Thymus (tissue), 11 donors: Measurements from ENCODE around the gene CTNNA2. TPM values are rescaled to one million over a fixed set of nuclear protein-coding genes. Genes with fewer than 3 reads are reported as not detected.
"Not testable (repeated sequence)": the region's sequence is repeated elsewhere in the genome, so short reads cannot be mapped to it uniquely, and the experiment has no call there.

Experiments
- DNase-seq, 9 donors: peaks; one replicate each; pipeline ENCODE4 v3.0.0-alpha.2; 2013; ENCODE audit warnings: low spot score in 9 of 9, low read depth in 6 of 9, missing footprints in 1 of 9
- H3K27ac ChIP-seq, 2 donors: one replicate each; pipeline ENCODE4 v1.5.1; 2013; ENCODE audit warnings: control low read depth in 1 of 2, low read depth in 1 of 2, low read length in 1 of 2, mild to moderate bottlenecking in 1 of 2, moderate library complexity in 1 of 2
- H3K27me3 ChIP-seq, 2 donors: one replicate each; pipeline ENCODE4 v1.5.1; 2013; ENCODE audit warnings: low read length in 1 of 2; ENCODE audit not compliant: control insufficient read depth in 2 of 2, insufficient read depth in 1 of 2
- H3K36me3 ChIP-seq, 2 donors: one replicate each; pipeline ENCODE4 v1.5.1; 2013; ENCODE audit warnings: low read length in 1 of 2, mild to moderate bottlenecking in 1 of 2, moderate library complexity in 1 of 2; ENCODE audit not compliant: control insufficient read depth in 2 of 2, insufficient read depth in 2 of 2
- H3K4me1 ChIP-seq, 2 donors: one replicate each; pipeline ENCODE4 v1.5.1; 2013; ENCODE audit warnings: low read length in 2 of 2; ENCODE audit not compliant: control insufficient read depth in 2 of 2, insufficient read depth in 2 of 2
- H3K4me3 ChIP-seq, 2 donors: one replicate each; pipeline ENCODE4 v1.5.1; 2013; ENCODE audit warnings: low read length in 2 of 2, control low read depth in 1 of 2, mild to moderate bottlenecking in 1 of 2
- H3K9me3 ChIP-seq, 2 donors: one replicate each; pipeline ENCODE4 v1.5.1; 2013; ENCODE audit warnings: low read length in 1 of 2, mild to moderate bottlenecking in 1 of 2; ENCODE audit not compliant: control insufficient read depth in 2 of 2, insufficient read depth in 1 of 2
- WGBS: extraction: QIAGEN DNeasy Blood & Tissue Kit; methylation state at CpG from one replicate; pipeline ENCODE4 v1.1.7; 2013; 5-methylcytosine and 5-hydroxymethylcytosine counted together
- polyA plus RNA-seq: library from polyadenylated mRNA; stranded (reverse); fragments of 200-250 nt; gene quantifications from one replicate; pipeline ENCODE4 v1.2.3, GENCODE V29; 2013
- total RNA-seq: library from RNA; stranded (reverse); fragments of 120-200 nt; gene quantifications from one replicate; pipeline ENCODE4 v1.2.4, GENCODE V29; 2013
- donor health status: healthy.

The CTNNA2 gene
- total and polyA plus RNA-seq, 2 donors: 0.16 to 0.19 TPM

DNA sequence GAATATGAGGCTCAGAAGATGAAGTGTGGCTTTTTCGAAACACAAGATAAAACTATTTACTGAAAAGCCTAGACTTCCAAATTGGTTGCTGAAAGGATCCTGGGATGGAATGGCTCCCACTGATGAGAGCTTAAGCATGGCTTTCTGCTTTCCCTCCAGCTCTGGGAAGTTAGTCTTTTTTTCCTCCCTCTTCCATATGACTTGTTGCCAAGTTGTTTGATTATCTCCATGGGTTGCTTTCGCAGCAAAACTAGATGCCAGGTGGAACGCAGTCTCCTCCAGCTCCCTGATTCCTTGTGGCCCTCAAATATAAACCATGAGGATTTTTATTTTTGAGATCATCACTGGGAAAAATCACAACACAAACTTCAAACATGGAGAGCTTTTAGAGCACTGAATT, 515.2 kb downstream of the CTNNA2 start:
- no peak for DNase-seq
- 97% methylated on average over 3 of the region's 3 CpGs for WGBS

DNA sequence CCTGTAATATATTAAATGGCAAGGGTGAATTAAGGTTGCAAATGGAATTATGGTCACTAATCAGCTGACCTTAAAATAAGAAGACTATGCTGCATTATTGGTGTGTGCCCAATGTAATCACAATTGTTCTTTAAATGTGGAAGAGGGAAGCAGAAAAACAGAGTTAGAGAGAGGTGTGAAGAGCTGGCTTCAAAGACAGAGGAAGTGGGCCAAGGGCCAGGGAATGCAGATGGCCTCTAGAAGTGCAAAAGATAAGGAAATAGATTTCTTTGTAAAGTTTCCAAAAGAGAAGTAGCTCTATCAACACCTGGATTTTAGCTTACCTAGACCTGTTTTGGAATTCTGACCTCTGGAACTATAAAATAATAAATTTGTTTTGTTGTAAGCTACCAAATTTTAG, 515.7 kb downstream of the CTNNA2 start:
- DNase-seq: no peak
- Histone ChIP-seq H3K4me3 (no peak overlapping the region), H3K36me3 (no peaks in the 10 kb centered on the region), H3K27me3 (no peaks in the 10 kb centered on the region), H3K27ac (no peak overlapping the region), H3K4me1 (no peaks in the 10 kb centered on the region), H3K9me3 (no peaks in the 10 kb centered on the region)

More for the DNA sequence above, 515.2 kb downstream of the CTNNA2 start:
- no peaks in the 10 kb centered on the region for H3K4me1 ChIP-seq
- no peak overlapping the region for H3K4me3 ChIP-seq
- no peaks in the 10 kb centered on the region for H3K27me3 ChIP-seq
- no peaks in the 10 kb centered on the region for H3K36me3 ChIP-seq
- no peak overlapping the region for H3K27ac ChIP-seq
- no peaks in the 10 kb centered on the region for H3K9me3 ChIP-seq

DNA sequence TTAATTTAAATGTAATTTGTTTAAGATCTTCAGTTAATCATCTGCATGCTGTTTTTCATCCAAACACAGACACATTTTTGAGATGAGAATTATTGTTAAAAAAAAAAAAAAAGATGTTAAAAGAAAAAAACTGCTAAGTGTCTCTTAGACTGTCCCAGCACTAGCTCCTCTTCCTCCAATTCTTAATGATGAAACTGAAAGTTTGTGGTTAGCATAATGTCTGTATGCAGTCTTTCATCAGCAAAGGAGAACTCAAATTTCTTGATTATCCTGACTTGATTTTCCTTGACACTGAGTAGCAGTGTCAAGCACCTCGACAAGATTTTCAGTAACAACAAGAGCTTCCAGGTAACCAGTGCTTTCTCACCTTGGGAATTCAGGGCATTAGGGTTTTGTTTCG, 517.3 kb downstream of the CTNNA2 start:
- Histone ChIP-seq H3K27ac (no peak overlapping the region), H3K36me3 (no peaks in the 10 kb centered on the region), H3K27me3 (no peaks in the 10 kb centered on the region), H3K4me3 (no peak overlapping the region), H3K4me1 (no peaks in the 10 kb centered on the region), H3K9me3 (no peaks in the 10 kb centered on the region)
- 86% methylated on average over 2 of the region's 2 CpGs for WGBS
- DNase-seq: no peak

DNA sequence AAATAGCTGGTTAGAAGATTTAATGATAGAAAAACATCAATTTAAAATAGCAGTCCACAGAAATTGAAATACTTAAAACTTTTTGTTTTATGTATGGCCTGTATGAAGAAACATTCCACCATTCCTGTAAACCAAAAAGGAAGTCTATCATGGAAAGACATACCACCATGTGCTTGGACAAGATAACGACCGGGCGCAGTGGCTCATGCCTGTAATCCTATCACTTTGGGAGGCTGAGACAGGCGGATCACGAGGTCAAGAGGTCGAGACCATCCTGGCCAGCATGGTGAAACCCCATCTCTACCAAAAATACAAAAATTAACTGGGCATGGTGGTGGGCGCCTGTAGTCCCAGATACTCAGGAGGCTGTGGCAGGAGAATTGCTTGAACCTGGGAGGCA, 519.8 kb downstream of the CTNNA2 start:
- H3K9me3 ChIP-seq, H3K4me1 ChIP-seq, H3K27ac ChIP-seq, H3K36me3 ChIP-seq, H3K27me3 ChIP-seq, H3K4me3 ChIP-seq, DNase-seq: not testable (repeated sequence)
- WGBS: 93% methylated on average over 7 of the region's 7 CpGs

DNA sequence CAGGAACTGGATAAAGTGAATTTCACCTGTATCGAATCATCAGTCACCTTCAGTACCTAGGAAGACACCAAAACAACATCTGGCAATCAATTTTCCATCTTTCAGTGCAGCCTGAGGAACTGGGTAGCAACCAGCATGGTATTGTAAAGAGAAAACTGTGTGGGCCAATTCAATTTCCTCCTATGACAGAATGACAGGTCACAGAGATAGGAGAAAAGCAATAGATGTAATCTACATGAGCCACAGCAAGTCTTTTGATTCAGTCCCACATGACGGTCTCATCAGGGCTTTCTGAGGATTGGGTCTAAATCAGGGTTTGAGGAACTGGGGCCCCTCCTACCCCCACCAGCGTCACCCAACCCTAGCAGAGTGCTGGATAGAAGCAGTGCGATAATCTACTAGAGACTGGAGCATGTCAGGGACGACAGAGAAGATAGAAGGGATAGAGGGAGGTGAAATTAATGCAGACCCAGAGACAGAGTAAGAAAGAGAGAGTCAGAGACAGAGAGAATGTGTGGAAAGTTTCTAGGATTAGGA, 523.0 kb downstream of the CTNNA2 start:
- Histone ChIP-seq H3K36me3 (no peaks in the 10 kb centered on the region), H3K27ac (no peak overlapping the region), H3K27me3 (no peaks in the 10 kb centered on the region), H3K4me1 (no peaks in the 10 kb centered on the region), H3K4me3 (no peak overlapping the region), H3K9me3 (no peaks in the 10 kb centered on the region)
- WGBS: 81% methylated on average over 5 of the region's 5 CpGs
- no peak for DNase-seq

DNA sequence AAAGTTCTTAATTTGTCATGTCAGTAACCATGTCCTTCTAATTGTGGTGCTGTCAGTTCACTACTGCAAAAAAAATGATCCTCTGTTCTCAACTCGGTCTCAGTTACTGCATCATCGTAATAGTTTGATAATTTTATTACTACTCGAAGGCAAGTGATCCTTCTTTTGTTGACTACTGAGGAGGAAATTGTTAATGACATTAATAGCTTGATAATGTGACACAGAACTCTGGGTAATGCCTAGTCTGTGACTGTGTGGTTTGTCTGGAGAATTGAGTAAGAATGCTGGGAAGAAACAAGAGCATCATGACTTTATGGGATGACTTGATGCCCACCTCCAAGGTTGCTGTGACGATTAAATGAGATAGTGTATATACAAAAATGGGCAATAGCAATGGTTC, 524.5 kb downstream of the CTNNA2 start:
- H3K27me3 ChIP-seq: no peaks in the 10 kb centered on the region
- no peak overlapping the region for H3K27ac ChIP-seq
- 90% methylated on average over 4 of the region's 4 CpGs for WGBS
- DNase-seq: no peak
- no peaks in the 10 kb centered on the region for H3K36me3 ChIP-seq
- H3K9me3 ChIP-seq: no peaks in the 10 kb centered on the region
- no peaks in the 10 kb centered on the region for H3K4me1 ChIP-seq
- no peak overlapping the region for H3K4me3 ChIP-seq

DNA sequence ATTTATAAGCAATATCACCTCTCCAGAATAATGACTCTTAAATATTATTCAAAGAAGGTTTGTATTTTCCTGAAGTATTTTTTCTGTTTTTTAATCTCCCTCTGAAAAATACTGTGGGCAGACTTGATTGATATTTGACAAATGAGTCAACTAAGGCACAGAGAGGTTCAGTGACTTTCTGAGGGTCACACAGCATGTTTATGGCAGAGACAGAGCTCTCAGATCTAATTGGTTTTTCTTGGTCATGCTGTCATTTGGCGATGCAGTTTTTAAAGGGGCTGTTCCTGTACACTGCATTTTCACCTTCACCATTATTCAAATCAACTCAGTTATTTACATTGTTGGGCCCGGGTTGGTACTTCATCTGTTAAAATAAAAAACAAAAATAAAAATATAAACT, 527.4 kb downstream of the CTNNA2 start:
- H3K27me3 ChIP-seq: no peaks in the 10 kb centered on the region
- H3K4me1 ChIP-seq: no peaks in the 10 kb centered on the region
- H3K4me3 ChIP-seq: no peak overlapping the region
- H3K9me3 ChIP-seq: no peaks in the 10 kb centered on the region
- 93% methylated on average over 2 of the region's 2 CpGs for WGBS
- no peak overlapping the region for H3K27ac ChIP-seq
- H3K36me3 ChIP-seq: no peaks in the 10 kb centered on the region
- no peak for DNase-seq

DNA sequence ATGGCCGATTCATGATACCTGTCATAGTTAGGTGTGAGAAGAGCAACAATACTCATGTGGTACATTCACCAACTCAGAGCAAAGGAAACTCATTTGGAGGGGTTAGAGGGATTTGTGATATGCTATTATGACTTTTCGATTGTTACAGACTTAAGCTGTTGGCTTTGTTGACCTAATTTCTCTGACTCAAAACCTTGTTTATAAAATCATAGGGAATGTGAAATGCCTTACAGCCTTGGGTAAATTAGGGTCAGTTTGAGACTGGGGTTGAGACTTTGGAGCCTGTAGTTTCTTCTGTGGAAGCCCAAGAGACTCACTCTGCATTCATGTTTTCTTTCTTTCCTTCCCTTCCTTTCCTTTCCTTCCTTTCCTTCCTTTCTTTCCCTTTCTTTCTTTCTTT, 529.8 kb downstream of the CTNNA2 start:
- H3K9me3 ChIP-seq: no peaks in the 10 kb centered on the region
- H3K36me3 ChIP-seq: no peaks in the 10 kb centered on the region
- WGBS: 93% methylated on average over 2 of the region's 2 CpGs
- H3K27ac ChIP-seq: no peak overlapping the region
- H3K4me1 ChIP-seq: no peaks in the 10 kb centered on the region
- H3K4me3 ChIP-seq: no peak overlapping the region
- H3K27me3 ChIP-seq: no peaks in the 10 kb centered on the region
- no peak for DNase-seq

DNA sequence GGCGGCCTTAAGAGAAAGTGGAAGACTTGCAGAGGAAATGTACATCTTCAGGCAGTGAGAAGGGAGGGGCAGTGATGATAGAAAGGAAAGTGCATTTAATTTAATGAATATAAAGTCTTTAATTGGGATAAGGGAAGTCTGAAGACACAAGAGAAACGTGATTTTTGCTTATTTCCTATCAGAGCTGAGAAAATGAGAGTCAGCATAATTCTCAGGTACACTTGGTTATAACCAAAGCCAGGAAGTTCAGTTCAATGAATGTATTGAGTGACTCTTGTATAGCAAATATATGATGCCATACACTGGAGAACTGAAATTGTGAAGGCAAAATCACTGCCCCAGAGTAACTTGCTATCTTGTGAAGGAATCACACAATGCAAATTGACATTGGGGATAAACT, 535.4 kb downstream of the CTNNA2 start:
- H3K36me3 ChIP-seq: no peaks in the 10 kb centered on the region
- no peak overlapping the region for H3K4me3 ChIP-seq
- H3K27ac ChIP-seq: no peak overlapping the region
- H3K9me3 ChIP-seq: no peaks in the 10 kb centered on the region
- H3K4me1 ChIP-seq: no peaks in the 10 kb centered on the region
- 80% methylated on average over 2 of the region's 2 CpGs for WGBS
- H3K27me3 ChIP-seq: no peaks in the 10 kb centered on the region
- DNase-seq: no peak

DNA sequence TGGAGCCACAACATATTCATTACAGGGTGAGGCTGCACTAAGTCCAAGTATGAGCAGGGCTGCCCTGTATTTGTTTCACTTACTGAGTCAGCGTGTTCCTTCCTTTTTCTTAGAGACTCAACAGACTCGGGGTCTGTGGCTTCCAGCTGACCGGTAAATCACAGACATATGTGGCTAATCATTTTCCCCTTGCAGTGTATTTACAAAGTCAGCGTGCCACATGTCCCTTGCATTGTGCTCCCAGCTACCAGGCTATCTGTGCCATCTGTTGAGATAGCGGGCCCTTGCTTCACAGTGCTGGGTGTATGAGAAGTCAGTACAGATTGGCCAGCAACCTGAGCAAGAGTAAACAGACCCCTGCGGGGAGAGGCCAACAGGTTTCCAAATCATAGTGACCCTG, 537.4 kb downstream of the CTNNA2 start:
- Histone ChIP-seq H3K36me3 (no peaks in the 10 kb centered on the region), H3K9me3 (no peaks in the 10 kb centered on the region), H3K27ac (no peak overlapping the region), H3K4me3 (no peak overlapping the region), H3K27me3 (no peaks in the 10 kb centered on the region), H3K4me1 (no peaks in the 10 kb centered on the region)
- DNase-seq: no peak
- 15% methylated on average over 6 of the region's 6 CpGs for WGBS
